GM15510 (cell line): ENCODE data around the gene GJA3.
A peak's percentile ranks its signal among the peaks of the same experiment; 100 is the strongest.

Experiments
- POLR2A ChIP-seq: IDR thresholded peaks from 3 replicates; pipeline ENCODE4 v1.6.1; 2011; ENCODE audit warnings: borderline replicate concordance; ENCODE audit not compliant: insufficient read length; ENCODE audit errors: extremely low read depth

GJA3 gene

GRCh38 chr13:20142927-20143480 lies 17.8 kb downstream of the GJA3 start:
- TF ChIP-seq POLR2A, result no peak

- no peak for TF ChIP-seq POLR2A
These were observed 18.6 kb downstream of the GJA3 start for GRCh38 chr13:20142023-20142926.

- no peak for TF ChIP-seq POLR2A
These were observed 19.4 kb downstream of the GJA3 start for GRCh38 chr13:20141238-20142022.

DNA sequence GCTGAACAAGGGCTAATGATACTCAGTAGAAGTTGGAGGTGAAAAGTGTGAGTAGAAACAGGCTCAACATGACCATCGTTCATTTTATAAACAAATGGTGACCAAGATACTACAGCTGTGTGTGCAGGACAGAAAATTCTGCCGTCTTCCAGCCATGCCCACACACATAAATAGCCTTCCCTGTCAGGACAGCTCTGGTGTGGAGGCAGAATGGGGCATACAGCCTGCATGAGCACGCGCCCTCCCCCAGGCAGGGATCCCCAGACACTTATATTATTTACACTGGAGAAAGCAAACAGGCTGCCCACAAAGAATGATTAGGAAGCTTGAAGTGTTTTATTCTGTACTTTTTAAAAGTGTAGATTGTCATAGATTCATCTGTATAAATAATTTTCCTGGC lies 20.4 kb downstream of the GJA3 start:
- TF ChIP-seq POLR2A, result no peak

GRCh38 chr13:20137875-20138274 lies 23.0 kb downstream of the GJA3 start:
- TF ChIP-seq POLR2A, result no peak

- no peak for TF ChIP-seq POLR2A
These were observed 23.8 kb downstream of the GJA3 start for GRCh38 chr13:20136781-20137703.

GRCh38 chr13:20134732-20135131 lies 26.1 kb downstream of the GJA3 start:
- TF ChIP-seq POLR2A, result no peak

GRCh38 chr13:20132052-20132634 lies 28.7 kb downstream of the GJA3 start:
- TF ChIP-seq POLR2A, result no peak

- no peak for TF ChIP-seq POLR2A
These were observed 29.6 kb downstream of the GJA3 start for GRCh38 chr13:20131057-20131832.

DNA sequence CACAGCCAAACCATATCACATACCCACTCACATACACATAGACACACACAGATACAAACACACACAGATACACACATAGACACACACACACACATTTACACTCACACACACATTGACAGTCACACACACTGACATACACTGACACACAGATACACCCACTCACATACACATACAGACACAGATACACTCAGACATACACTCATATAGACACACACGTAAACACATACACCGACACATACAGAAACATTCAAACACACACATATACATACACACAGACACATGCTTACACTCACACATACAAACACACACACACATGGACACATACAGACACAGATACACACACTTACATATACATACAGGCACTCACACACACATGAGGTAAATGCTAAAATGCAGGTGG lies 30.2 kb downstream of the GJA3 start:
- no peak for TF ChIP-seq POLR2A

DNA sequence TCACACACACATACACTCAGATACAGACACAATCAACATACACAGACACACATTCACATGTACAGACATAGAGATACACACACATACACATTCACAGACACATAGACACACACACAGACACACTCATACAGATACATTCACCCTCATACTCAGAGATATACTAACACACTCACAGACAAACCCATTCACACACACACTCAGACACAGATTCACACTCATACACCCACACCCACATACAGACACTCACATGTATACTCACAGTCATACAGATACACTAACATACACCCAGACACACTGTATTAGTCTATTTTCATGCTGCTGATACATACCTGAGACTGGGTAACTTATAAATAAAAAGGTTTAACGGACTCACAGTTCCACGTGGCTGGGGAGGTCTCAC lies 30.8 kb downstream of the GJA3 start:
- TF ChIP-seq POLR2A, result no peak

GRCh38 chr13:20129076-20129475 lies 31.8 kb downstream of the GJA3 start:
- no peak for TF ChIP-seq POLR2A

DNA sequence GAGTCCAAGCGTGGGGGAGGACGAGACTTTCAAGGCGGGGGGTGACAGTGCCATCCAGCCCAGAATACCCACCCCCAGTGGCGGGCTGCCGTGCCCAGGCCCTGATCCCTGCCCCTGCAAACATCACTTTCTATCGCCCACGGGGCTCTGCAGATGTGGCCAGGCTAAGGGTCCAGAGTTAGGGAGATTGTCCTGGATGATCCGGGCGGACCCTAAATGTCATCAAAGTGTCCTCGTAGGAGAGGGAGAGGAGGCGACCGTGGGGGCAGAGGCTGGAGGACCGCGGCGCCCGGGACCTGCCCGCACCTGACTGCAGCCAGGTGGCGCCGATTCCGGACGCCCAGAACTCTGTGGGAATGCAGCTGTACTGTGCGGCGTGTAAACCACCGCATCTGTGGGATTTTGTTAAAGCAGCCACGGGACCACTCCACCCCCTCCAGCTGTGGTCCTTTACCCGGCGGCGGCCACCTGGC lies 32.4 kb downstream of the GJA3 start:
- TF ChIP-seq POLR2A, result no peak

DNA sequence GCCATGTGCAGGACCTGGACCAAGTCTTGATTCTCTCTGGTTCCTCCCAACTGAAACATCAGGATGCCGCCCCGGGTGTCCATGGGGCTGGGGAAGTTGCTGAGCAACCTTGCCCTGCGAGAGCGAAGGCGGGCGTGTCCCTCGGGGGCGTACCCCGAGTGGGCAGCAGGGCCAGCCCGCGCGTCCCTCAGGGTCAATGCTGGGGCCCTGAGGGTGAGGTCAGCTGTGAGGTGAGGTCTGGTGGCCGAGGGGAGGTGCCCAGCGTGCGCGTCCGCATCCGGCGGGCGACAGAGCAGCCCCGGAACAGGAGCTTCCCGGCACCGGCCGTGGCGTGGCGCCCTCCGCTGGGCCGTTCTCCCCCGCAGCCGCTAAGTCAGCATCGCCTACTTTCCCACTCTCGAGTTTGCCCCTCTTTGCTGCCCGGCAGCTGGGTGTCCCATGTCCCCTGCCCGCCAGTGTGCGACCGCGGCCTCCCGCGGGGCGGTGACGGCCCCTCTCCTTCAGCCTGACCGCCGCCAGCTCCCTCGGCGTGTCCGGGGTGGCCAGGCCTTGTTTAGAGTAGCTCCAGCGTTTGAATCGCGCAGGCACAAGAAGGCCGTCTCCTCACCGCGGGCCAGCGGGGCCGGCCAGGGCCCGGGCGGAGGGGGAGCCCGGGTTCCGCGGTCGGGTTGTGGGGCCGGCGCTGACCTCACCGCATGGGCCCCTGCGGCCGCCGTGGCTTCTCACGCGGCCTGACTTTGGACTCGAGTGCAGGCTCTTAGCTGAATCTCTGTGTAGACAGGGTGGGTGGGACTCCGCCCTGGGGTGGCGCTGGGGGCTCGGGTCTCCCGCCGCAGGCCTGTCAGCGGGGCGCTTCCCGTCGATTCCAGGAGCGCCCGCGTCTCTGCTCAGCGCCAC lies 33.0 kb downstream of the GJA3 start:
- TF ChIP-seq POLR2A, result peak; percentile 59
